ENCODE results near the gene PLD4.
"Not testable (repeated sequence)": the region's sequence is repeated elsewhere in the genome, so short reads cannot be mapped to it uniquely, and the experiment has no call there.

Gene PLD4

GRCh38 chr14:104881369-104881979 is 43.2 kb upstream of the PLD4 start:
- H3K27me3 ChIP-seq (replicated peaks; ENCODE audit: control insufficient read depth, insufficient read depth, low read length) = no peaks in the 10 kb centered on the region
- no peaks in the 10 kb centered on the region for H3K4me1 ChIP-seq (ENCODE audit: control insufficient read depth, insufficient read depth, low read length)
- no peaks in the 10 kb centered on the region for H3K9me3 ChIP-seq (ENCODE audit: control insufficient read depth, low read length)
- no peak overlapping the region for H3K9ac ChIP-seq (ENCODE audit: low read length)
- H3K4me3 ChIP-seq (ENCODE audit: low read length) = no peak overlapping the region
- no peak for DNase-seq (ENCODE audit: low read depth)
- H3K36me3 ChIP-seq (ENCODE audit: control insufficient read depth, insufficient read depth, low read length, severe bottlenecking) = peaks cover 51% of the 10 kb centered on the region

- DNase-seq (ENCODE audit: low read depth) = no peak
- H3K27me3 ChIP-seq (replicated peaks; ENCODE audit: control insufficient read depth, insufficient read depth, low read length) = no peaks in the 10 kb centered on the region
- no peak overlapping the region for H3K9ac ChIP-seq (ENCODE audit: low read length)
- H3K36me3 ChIP-seq (ENCODE audit: control insufficient read depth, insufficient read depth, low read length, severe bottlenecking) = peaks cover 61% of the 10 kb centered on the region
- H3K4me3 ChIP-seq (ENCODE audit: low read length) = no peak overlapping the region
- H3K9me3 ChIP-seq (ENCODE audit: control insufficient read depth, low read length) = no peaks in the 10 kb centered on the region
- no peaks in the 10 kb centered on the region for H3K4me1 ChIP-seq (ENCODE audit: control insufficient read depth, insufficient read depth, low read length)
These were observed 42.2 kb upstream of the PLD4 start for GRCh38 chr14:104882325-104882973.

- H3K9ac ChIP-seq (ENCODE audit: low read length) = no peak overlapping the region
- H3K4me1 ChIP-seq (ENCODE audit: control insufficient read depth, insufficient read depth, low read length) = no peaks in the 10 kb centered on the region
- no peaks in the 10 kb centered on the region for H3K27me3 ChIP-seq (replicated peaks; ENCODE audit: control insufficient read depth, insufficient read depth, low read length)
- no peak overlapping the region for H3K4me3 ChIP-seq (ENCODE audit: low read length)
- peaks cover 64% of the 10 kb centered on the region for H3K36me3 ChIP-seq (ENCODE audit: control insufficient read depth, insufficient read depth, low read length, severe bottlenecking)
- no peaks in the 10 kb centered on the region for H3K9me3 ChIP-seq (ENCODE audit: control insufficient read depth, low read length)
- DNase-seq (ENCODE audit: low read depth) = no peak
These were observed 41.6 kb upstream of the PLD4 start for GRCh38 chr14:104882991-104883660.

- no peak overlapping the region for H3K4me3 ChIP-seq (ENCODE audit: low read length)
- H3K9ac ChIP-seq (ENCODE audit: low read length) = no peak overlapping the region
- H3K36me3 ChIP-seq (ENCODE audit: control insufficient read depth, insufficient read depth, low read length, severe bottlenecking) = peaks cover 59% of the 10 kb centered on the region
- no peaks in the 10 kb centered on the region for H3K9me3 ChIP-seq (ENCODE audit: control insufficient read depth, low read length)
- H3K4me1 ChIP-seq (ENCODE audit: control insufficient read depth, insufficient read depth, low read length) = no peaks in the 10 kb centered on the region
- DNase-seq (ENCODE audit: low read depth) = no peak
- no peaks in the 10 kb centered on the region for H3K27me3 ChIP-seq (replicated peaks; ENCODE audit: control insufficient read depth, insufficient read depth, low read length)
These were observed 40.9 kb upstream of the PLD4 start for GRCh38 chr14:104883681-104884361.

- H3K4me3 ChIP-seq (ENCODE audit: low read length); H3K4me1 ChIP-seq (ENCODE audit: control insufficient read depth, insufficient read depth, low read length); DNase-seq (ENCODE audit: low read depth): not testable (repeated sequence)
These were observed 40.3 kb upstream of the PLD4 start for GRCh38 chr14:104884381-104884780.

GRCh38 chr14:104885031-104885972 is 39.4 kb upstream of the PLD4 start:
- H3K9ac ChIP-seq (ENCODE audit: low read length) = no peak overlapping the region
- no peaks in the 10 kb centered on the region for H3K27me3 ChIP-seq (replicated peaks; ENCODE audit: control insufficient read depth, insufficient read depth, low read length)
- H3K4me1 ChIP-seq (ENCODE audit: control insufficient read depth, insufficient read depth, low read length) = no peaks in the 10 kb centered on the region
- H3K4me3 ChIP-seq (ENCODE audit: low read length) = no peak overlapping the region
- H3K36me3 ChIP-seq (ENCODE audit: control insufficient read depth, insufficient read depth, low read length, severe bottlenecking) = peaks cover 61% of the 10 kb centered on the region
- no peaks in the 10 kb centered on the region for H3K9me3 ChIP-seq (ENCODE audit: control insufficient read depth, low read length)
- DNase-seq (ENCODE audit: low read depth) = no peak

More at GRCh38 chr14:104884381-104884780, 40.3 kb upstream of the PLD4 start:
- not testable (repeated sequence) for H3K9me3 ChIP-seq (ENCODE audit: control insufficient read depth, low read length); H3K9ac ChIP-seq (ENCODE audit: low read length); H3K27me3 ChIP-seq (replicated peaks; ENCODE audit: control insufficient read depth, insufficient read depth, low read length)
- peaks cover 61% of the 10 kb centered on the region for H3K36me3 ChIP-seq (ENCODE audit: control insufficient read depth, insufficient read depth, low read length, severe bottlenecking)

- H3K36me3 ChIP-seq (ENCODE audit: control insufficient read depth, insufficient read depth, low read length, severe bottlenecking) = peaks cover 53% of the 10 kb centered on the region
- DNase-seq (ENCODE audit: low read depth) = no peak
- no peak overlapping the region for H3K9ac ChIP-seq (ENCODE audit: low read length)
These were observed 38.5 kb upstream of the PLD4 start for GRCh38 chr14:104885973-104886689.

GRCh38 chr14:104886690-104887622 is 37.7 kb upstream of the PLD4 start:
- Histone ChIP-seq H3K9ac (ENCODE audit: low read length) (no peak overlapping the region), H3K9me3 (ENCODE audit: control insufficient read depth, low read length) (no peaks in the 10 kb centered on the region), H3K36me3 (ENCODE audit: control insufficient read depth, insufficient read depth, low read length, severe bottlenecking) (peaks cover 45% of the 10 kb centered on the region), H3K27me3 (replicated peaks; ENCODE audit: control insufficient read depth, insufficient read depth, low read length) (no peaks in the 10 kb centered on the region), H3K4me1 (ENCODE audit: control insufficient read depth, insufficient read depth, low read length) (no peaks in the 10 kb centered on the region), H3K4me3 (ENCODE audit: low read length) (no peak overlapping the region)
- DNase-seq (ENCODE audit: low read depth) = no peak

More at GRCh38 chr14:104885973-104886689, 38.5 kb upstream of the PLD4 start:
- H3K9me3 ChIP-seq (ENCODE audit: control insufficient read depth, low read length) = no peaks in the 10 kb centered on the region
- no peak overlapping the region for H3K4me3 ChIP-seq (ENCODE audit: low read length)
- no peaks in the 10 kb centered on the region for H3K4me1 ChIP-seq (ENCODE audit: control insufficient read depth, insufficient read depth, low read length)
- H3K27me3 ChIP-seq (replicated peaks; ENCODE audit: control insufficient read depth, insufficient read depth, low read length) = no peaks in the 10 kb centered on the region

GRCh38 chr14:104887623-104888488 is 36.8 kb upstream of the PLD4 start:
- Histone ChIP-seq H3K27me3 (replicated peaks; ENCODE audit: control insufficient read depth, insufficient read depth, low read length) (no peaks in the 10 kb centered on the region), H3K9me3 (ENCODE audit: control insufficient read depth, low read length) (no peaks in the 10 kb centered on the region), H3K4me3 (ENCODE audit: low read length) (no peak overlapping the region), H3K36me3 (ENCODE audit: control insufficient read depth, insufficient read depth, low read length, severe bottlenecking) (peaks cover 45% of the 10 kb centered on the region), H3K9ac (ENCODE audit: low read length) (no peak overlapping the region), H3K4me1 (ENCODE audit: control insufficient read depth, insufficient read depth, low read length) (no peaks in the 10 kb centered on the region)
- DNase-seq (ENCODE audit: low read depth) = no peak
